HepG2 (cell line): ENCODE measurements around the gene CES3. TPM values are rescaled to one million over a fixed set of nuclear protein-coding genes. Genes with fewer than 3 reads are reported as not detected.

ENCODE experiments used
- ARNTL ChIP-seq: sonication (generic); formaldehyde crosslinking; IDR thresholded peaks from 2 replicates; pipeline ENCODE4 v1.4.0; 2020; ENCODE audit warnings: mild to moderate bottlenecking, missing genetic modification reagents
- DR1 ChIP-seq: sonication (generic); formaldehyde crosslinking; IDR thresholded peaks from 2 replicates; pipeline ENCODE4 v1.8.0; 2021; ENCODE audit warnings: mild to moderate bottlenecking, missing genetic modification reagents, inconsistent platforms
- SSRP1 ChIP-seq: IDR thresholded peaks from 2 replicates; pipeline ENCODE4 v1.6.1; 2016; ENCODE audit warnings: control low read depth
- YEATS2 ChIP-seq: sonication (generic); formaldehyde crosslinking; IDR thresholded peaks from 2 replicates; pipeline ENCODE4 v1.4.0; 2020; ENCODE audit warnings: missing genetic modification reagents, borderline replicate concordance
- ZNF124 ChIP-seq: sonication (generic); formaldehyde crosslinking; IDR thresholded peaks from 2 replicates; pipeline ENCODE4 v1.4.0; 2020; ENCODE audit warnings: missing genetic modification reagents
- ZNF468 ChIP-seq: sonication (generic); formaldehyde crosslinking; IDR thresholded peaks from 2 replicates; pipeline ENCODE4 v1.8.0; 2022; ENCODE audit warnings: mild to moderate bottlenecking, moderate library complexity, missing genetic modification reagents
- ZNF501 ChIP-seq: sonication (generic); formaldehyde crosslinking; IDR thresholded peaks from 2 replicates; pipeline ENCODE4 v1.5.1; 2020; ENCODE audit warnings: mild to moderate bottlenecking, moderate library complexity, missing genetic modification reagents
- ZNF720 ChIP-seq: sonication (generic); formaldehyde crosslinking; IDR thresholded peaks from 2 replicates; pipeline ENCODE4 v1.4.0; 2020; ENCODE audit warnings: missing genetic modification reagents
- ZSCAN20 ChIP-seq: sonication (generic); formaldehyde crosslinking; IDR thresholded peaks from 2 replicates; pipeline ENCODE4 v1.4.0; 2020; ENCODE audit warnings: missing genetic modification reagents, mild to moderate bottlenecking, borderline replicate concordance
- polyA plus RNA-seq, 8 experiments: library from polyadenylated mRNA; depleted of rRNA in 3 of 8; stranded (reverse) in 7 of 8; unstranded in 1 of 8; fragments of >200 nt; fragmentation: Illumina TruSeq in 4 of 8; extraction: Trizol in 4 of 8; gene quantifications; 2 replicates each; pipeline versions ENCODE4 v1.2.1 to v1.2.3, GENCODE V29; 2011 to 2016; ENCODE audit warnings: low read depth in 4 of 8, missing spikeins in 1 of 8, mixed read lengths in 1 of 8; ENCODE audit not compliant: insufficient read depth in 1 of 8
- total RNA-seq, 5 experiments: library from RNA; depleted of rRNA; stranded (reverse); fragments of >200 nt; fragmentation: Illumina TruSeq; extraction: Trizol; gene quantifications; 2 replicates each; pipeline ENCODE4 v1.2.3, GENCODE V29; 2016; ENCODE audit warnings: low read depth in 1 of 5
- TF ChIP-seq, protein P1 (sequence below), 2 experiments: sonication (generic) in 1 of 2; formaldehyde crosslinking in 1 of 2; IDR thresholded peaks; 2 replicates each; pipeline versions ENCODE4 v1.6.1 to v1.9.0; 2014 to 2022; ENCODE audit warnings: antibody characterized with exemption in 1 of 2, borderline replicate concordance in 1 of 2, inconsistent platforms in 1 of 2, low read depth in 1 of 2, missing genetic modification reagents in 1 of 2
- TF ChIP-seq, protein P2 (sequence below): conservative IDR thresholded peaks from 2 replicates; pipeline ENCODE4 v1.6.1; 2018; ENCODE audit warnings: missing genetic modification reagents
- TF ChIP-seq, protein P3 (sequence below): sonication (generic); formaldehyde crosslinking; IDR thresholded peaks from 2 replicates; pipeline ENCODE4 v1.4.0; 2020; ENCODE audit warnings: missing genetic modification reagents
- TF ChIP-seq, protein P4 (sequence below): IDR thresholded peaks from 2 replicates; pipeline ENCODE4 v1.6.1; 2016; ENCODE audit warnings: mild to moderate bottlenecking
- TF ChIP-seq, protein P5 (sequence below): sonication (generic); formaldehyde crosslinking; IDR thresholded peaks from 2 replicates; pipeline ENCODE4 v1.5.0; 2020; ENCODE audit warnings: mild to moderate bottlenecking, missing genetic modification reagents, borderline replicate concordance

The CES3 gene
- total and polyA plus RNA-seq, 2 of the 13 experiments (the other 11 are each of a cell fraction or from before 2014, with no cell fraction given), result 6.6 to 17.4 TPM

GRCh38 chr16:66977341-66978113, 16.5 kb downstream of the CES3 start (continued):
- TF ChIP-seq, protein P1, sequence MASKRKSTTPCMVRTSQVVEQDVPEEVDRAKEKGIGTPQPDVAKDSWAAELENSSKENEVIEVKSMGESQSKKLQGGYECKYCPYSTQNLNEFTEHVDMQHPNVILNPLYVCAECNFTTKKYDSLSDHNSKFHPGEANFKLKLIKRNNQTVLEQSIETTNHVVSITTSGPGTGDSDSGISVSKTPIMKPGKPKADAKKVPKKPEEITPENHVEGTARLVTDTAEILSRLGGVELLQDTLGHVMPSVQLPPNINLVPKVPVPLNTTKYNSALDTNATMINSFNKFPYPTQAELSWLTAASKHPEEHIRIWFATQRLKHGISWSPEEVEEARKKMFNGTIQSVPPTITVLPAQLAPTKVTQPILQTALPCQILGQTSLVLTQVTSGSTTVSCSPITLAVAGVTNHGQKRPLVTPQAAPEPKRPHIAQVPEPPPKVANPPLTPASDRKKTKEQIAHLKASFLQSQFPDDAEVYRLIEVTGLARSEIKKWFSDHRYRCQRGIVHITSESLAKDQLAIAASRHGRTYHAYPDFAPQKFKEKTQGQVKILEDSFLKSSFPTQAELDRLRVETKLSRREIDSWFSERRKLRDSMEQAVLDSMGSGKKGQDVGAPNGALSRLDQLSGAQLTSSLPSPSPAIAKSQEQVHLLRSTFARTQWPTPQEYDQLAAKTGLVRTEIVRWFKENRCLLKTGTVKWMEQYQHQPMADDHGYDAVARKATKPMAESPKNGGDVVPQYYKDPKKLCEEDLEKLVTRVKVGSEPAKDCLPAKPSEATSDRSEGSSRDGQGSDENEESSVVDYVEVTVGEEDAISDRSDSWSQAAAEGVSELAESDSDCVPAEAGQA (IDR thresholded peaks at IDR 0.05; ENCODE audit: low read depth), result no peak
- TF ChIP-seq, protein P1 (CRISPR knock-in tag; IDR thresholded peaks at IDR 0.05; ENCODE audit: borderline replicate concordance), result no peak
- TF ChIP-seq, protein P2, sequence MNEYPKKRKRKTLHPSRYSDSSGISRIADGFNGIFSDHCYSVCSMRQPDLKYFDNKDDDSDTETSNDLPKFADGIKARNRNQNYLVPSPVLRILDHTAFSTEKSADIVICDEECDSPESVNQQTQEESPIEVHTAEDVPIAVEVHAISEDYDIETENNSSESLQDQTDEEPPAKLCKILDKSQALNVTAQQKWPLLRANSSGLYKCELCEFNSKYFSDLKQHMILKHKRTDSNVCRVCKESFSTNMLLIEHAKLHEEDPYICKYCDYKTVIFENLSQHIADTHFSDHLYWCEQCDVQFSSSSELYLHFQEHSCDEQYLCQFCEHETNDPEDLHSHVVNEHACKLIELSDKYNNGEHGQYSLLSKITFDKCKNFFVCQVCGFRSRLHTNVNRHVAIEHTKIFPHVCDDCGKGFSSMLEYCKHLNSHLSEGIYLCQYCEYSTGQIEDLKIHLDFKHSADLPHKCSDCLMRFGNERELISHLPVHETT (CRISPR knock-in tag), result no peak
- TF ChIP-seq ZNF468 (CRISPR knock-in tag) (no peak), ZSCAN20 (no peak), ZNF501 (CRISPR knock-in tag) (peak; percentile 85), ARNTL (CRISPR knock-in tag) (peak; percentile 56; the same call in 1 of the 2 replicates), YEATS2 (CRISPR knock-in tag) (peak; percentile 76; the same call in 1 of the 2 replicates), ZNF124 (peak; percentile 70; the same call in 1 of the 2 replicates), DR1 (CRISPR knock-in tag) (no peak), SSRP1 (CRISPR knock-in tag) (no peak), ZNF720 (CRISPR knock-in tag) (no peak)
- TF ChIP-seq, protein P3, sequence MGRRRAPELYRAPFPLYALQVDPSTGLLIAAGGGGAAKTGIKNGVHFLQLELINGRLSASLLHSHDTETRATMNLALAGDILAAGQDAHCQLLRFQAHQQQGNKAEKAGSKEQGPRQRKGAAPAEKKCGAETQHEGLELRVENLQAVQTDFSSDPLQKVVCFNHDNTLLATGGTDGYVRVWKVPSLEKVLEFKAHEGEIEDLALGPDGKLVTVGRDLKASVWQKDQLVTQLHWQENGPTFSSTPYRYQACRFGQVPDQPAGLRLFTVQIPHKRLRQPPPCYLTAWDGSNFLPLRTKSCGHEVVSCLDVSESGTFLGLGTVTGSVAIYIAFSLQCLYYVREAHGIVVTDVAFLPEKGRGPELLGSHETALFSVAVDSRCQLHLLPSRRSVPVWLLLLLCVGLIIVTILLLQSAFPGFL, result no peak
- TF ChIP-seq, protein P4, sequence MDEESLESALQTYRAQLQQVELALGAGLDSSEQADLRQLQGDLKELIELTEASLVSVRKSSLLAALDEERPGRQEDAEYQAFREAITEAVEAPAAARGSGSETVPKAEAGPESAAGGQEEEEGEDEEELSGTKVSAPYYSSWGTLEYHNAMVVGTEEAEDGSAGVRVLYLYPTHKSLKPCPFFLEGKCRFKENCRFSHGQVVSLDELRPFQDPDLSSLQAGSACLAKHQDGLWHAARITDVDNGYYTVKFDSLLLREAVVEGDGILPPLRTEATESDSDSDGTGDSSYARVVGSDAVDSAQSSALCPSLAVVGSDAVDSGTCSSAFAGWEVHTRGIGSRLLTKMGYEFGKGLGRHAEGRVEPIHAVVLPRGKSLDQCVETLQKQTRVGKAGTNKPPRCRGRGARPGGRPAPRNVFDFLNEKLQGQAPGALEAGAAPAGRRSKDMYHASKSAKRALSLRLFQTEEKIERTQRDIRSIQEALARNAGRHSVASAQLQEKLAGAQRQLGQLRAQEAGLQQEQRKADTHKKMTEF (CRISPR knock-in tag), result peak; percentile 82
- TF ChIP-seq, protein P5, sequence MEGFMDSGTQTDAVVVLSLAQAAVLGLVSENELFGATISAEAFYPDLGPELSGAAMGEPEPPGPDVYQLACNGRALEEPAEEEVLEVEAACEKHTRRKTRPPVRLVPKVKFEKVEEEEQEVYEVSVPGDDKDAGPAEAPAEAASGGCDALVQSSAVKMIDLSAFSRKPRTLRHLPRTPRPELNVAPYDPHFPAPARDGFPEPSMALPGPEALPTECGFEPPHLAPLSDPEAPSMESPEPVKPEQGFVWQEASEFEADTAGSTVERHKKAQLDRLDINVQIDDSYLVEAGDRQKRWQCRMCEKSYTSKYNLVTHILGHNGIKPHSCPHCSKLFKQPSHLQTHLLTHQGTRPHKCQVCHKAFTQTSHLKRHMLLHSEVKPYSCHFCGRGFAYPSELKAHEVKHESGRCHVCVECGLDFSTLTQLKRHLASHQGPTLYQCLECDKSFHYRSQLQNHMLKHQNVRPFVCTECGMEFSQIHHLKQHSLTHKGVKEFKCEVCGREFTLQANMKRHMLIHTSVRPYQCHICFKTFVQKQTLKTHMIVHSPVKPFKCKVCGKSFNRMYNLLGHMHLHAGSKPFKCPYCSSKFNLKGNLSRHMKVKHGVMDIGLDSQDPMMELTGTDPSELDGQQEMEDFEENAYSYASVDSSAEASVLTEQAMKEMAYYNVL (CRISPR knock-in tag), result no peak
